ENCODE data around the gene TEAD1.
A peak's percentile ranks its signal among the peaks of the same experiment; 100 is the strongest.

Gene TEAD1

GRCh38 chr11:12792018-12792417 is 117.8 kb downstream of the TEAD1 start:
- peaks cover 55% of the 10 kb centered on the region for H3K4me1 ChIP-seq (ENCODE audit: insufficient read depth, low read length)
- H3K27me3 ChIP-seq (ENCODE audit: insufficient read depth, low read length), result no peaks in the 10 kb centered on the region
- H3K9ac ChIP-seq (ENCODE audit: low read depth, low read length), result no peak overlapping the region

GRCh38 chr11:12792590-12792989 is 118.4 kb downstream of the TEAD1 start:
- Histone ChIP-seq H3K4me1 (ENCODE audit: insufficient read depth, low read length) (peaks cover 49% of the 10 kb centered on the region), H3K27ac (ENCODE audit: low read depth, low read length) (no peak overlapping the region), H3K36me3 (ENCODE audit: insufficient read depth, low read length) (peaks cover 15% of the 10 kb centered on the region; the same call in 1 of the 2 replicates), H3K9ac (ENCODE audit: low read depth, low read length) (no peak overlapping the region), H3K27me3 (ENCODE audit: insufficient read depth, low read length) (no peaks in the 10 kb centered on the region), H3K4me3 (ENCODE audit: low read length) (no peak overlapping the region), H3K9me3 (ENCODE audit: insufficient read depth, low read depth, low read length) (no peaks in the 10 kb centered on the region)
- 100% methylated on average over 2 of the region's 2 CpGs for WGBS

More at GRCh38 chr11:12792018-12792417, 117.8 kb downstream of the TEAD1 start:
- no peak overlapping the region for H3K27ac ChIP-seq (ENCODE audit: low read depth, low read length)
- H3K4me3 ChIP-seq (ENCODE audit: low read length), result no peak overlapping the region
- H3K36me3 ChIP-seq (ENCODE audit: insufficient read depth, low read length), result peaks cover 15% of the 10 kb centered on the region; the same call in 1 of the 2 replicates
- no peaks in the 10 kb centered on the region for H3K9me3 ChIP-seq (ENCODE audit: insufficient read depth, low read depth, low read length)

- Histone ChIP-seq H3K4me1 (ENCODE audit: insufficient read depth, low read length) (peaks cover 52% of the 10 kb centered on the region), H3K4me3 (ENCODE audit: low read length) (no peak overlapping the region), H3K36me3 (ENCODE audit: insufficient read depth, low read length) (peaks cover 15% of the 10 kb centered on the region; the same call in 1 of the 2 replicates), H3K9ac (ENCODE audit: low read depth, low read length) (no peak overlapping the region), H3K9me3 (ENCODE audit: insufficient read depth, low read depth, low read length) (no peaks in the 10 kb centered on the region), H3K27me3 (ENCODE audit: insufficient read depth, low read length) (no peaks in the 10 kb centered on the region), H3K27ac (ENCODE audit: low read depth, low read length) (no peak overlapping the region)
- WGBS, result no CpG with 5 or more reads among the region's 2 CpGs
Observed at GRCh38 chr11:12793065-12793464, 118.8 kb downstream of the TEAD1 start.

- H3K9ac ChIP-seq (ENCODE audit: low read depth, low read length), result no peak overlapping the region
- no peak overlapping the region for H3K4me3 ChIP-seq (ENCODE audit: low read length)
- H3K9me3 ChIP-seq (ENCODE audit: insufficient read depth, low read depth, low read length), result no peaks in the 10 kb centered on the region
- H3K4me1 ChIP-seq (ENCODE audit: insufficient read depth, low read length), result peaks cover 55% of the 10 kb centered on the region
- no peaks in the 10 kb centered on the region for H3K27me3 ChIP-seq (ENCODE audit: insufficient read depth, low read length)
- H3K27ac ChIP-seq (ENCODE audit: low read depth, low read length), result no peak overlapping the region
- 89% methylated on average over 1 of the region's 2 CpGs for WGBS
- H3K36me3 ChIP-seq (ENCODE audit: insufficient read depth, low read length), result peaks cover 15% of the 10 kb centered on the region; the same call in 1 of the 2 replicates
Observed at GRCh38 chr11:12793506-12793905, 119.3 kb downstream of the TEAD1 start.

- peaks cover 55% of the 10 kb centered on the region for H3K4me1 ChIP-seq (ENCODE audit: insufficient read depth, low read length)
- H3K9ac ChIP-seq (ENCODE audit: low read depth, low read length), result no peak overlapping the region
- 84% methylated on average over 7 of the region's 7 CpGs for WGBS
- H3K9me3 ChIP-seq (ENCODE audit: insufficient read depth, low read depth, low read length), result no peaks in the 10 kb centered on the region
- no peak overlapping the region for H3K27ac ChIP-seq (ENCODE audit: low read depth, low read length)
- no peaks in the 10 kb centered on the region for H3K27me3 ChIP-seq (ENCODE audit: insufficient read depth, low read length)
- peaks cover 15% of the 10 kb centered on the region; the same call in 1 of the 2 replicates for H3K36me3 ChIP-seq (ENCODE audit: insufficient read depth, low read length)
- no peak overlapping the region for H3K4me3 ChIP-seq (ENCODE audit: low read length)
Observed at GRCh38 chr11:12794576-12795230, 120.5 kb downstream of the TEAD1 start.

- no peak overlapping the region for H3K9ac ChIP-seq (ENCODE audit: low read depth, low read length)
- no peak overlapping the region for H3K27ac ChIP-seq (ENCODE audit: low read depth, low read length)
- peaks cover 15% of the 10 kb centered on the region; the same call in 1 of the 2 replicates for H3K36me3 ChIP-seq (ENCODE audit: insufficient read depth, low read length)
- WGBS, result 91% methylated on average over 3 of the region's 3 CpGs
- H3K9me3 ChIP-seq (ENCODE audit: insufficient read depth, low read depth, low read length), result no peaks in the 10 kb centered on the region
- no peaks in the 10 kb centered on the region for H3K27me3 ChIP-seq (ENCODE audit: insufficient read depth, low read length)
- peaks cover 70% of the 10 kb centered on the region for H3K4me1 ChIP-seq (ENCODE audit: insufficient read depth, low read length)
- H3K4me3 ChIP-seq (ENCODE audit: low read length), result no peak overlapping the region
Observed at GRCh38 chr11:12797996-12798395, 123.8 kb downstream of the TEAD1 start.

DNA sequence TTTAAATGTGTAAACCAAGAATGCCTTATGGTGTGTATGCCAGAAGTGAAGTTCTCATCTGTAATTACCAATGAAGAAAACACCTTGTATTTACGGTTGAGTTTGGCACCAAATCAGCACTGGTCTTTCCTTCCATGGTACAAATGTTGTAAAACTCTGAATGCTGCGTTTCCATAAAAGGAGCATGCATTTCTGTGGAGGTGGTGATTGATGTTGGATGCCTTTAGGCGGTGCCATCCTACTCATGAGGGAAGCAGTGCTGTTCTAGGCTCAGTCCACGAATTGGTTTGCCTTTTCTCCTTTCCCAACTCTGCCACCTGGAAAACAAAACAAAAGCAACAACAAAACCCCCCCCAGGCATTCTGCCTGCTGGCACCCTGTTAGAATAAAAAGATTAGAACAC is 124.4 kb downstream of the TEAD1 start:
- H3K27ac ChIP-seq (ENCODE audit: low read depth, low read length), result no peak overlapping the region
- H3K27me3 ChIP-seq (ENCODE audit: insufficient read depth, low read length), result no peaks in the 10 kb centered on the region
- peaks cover 70% of the 10 kb centered on the region for H3K4me1 ChIP-seq (ENCODE audit: insufficient read depth, low read length)
- no peaks in the 10 kb centered on the region for H3K9me3 ChIP-seq (ENCODE audit: insufficient read depth, low read depth, low read length)
- peaks cover 13% of the 10 kb centered on the region; the same call in 1 of the 2 replicates for H3K36me3 ChIP-seq (ENCODE audit: insufficient read depth, low read length)
- no peak overlapping the region for H3K9ac ChIP-seq (ENCODE audit: low read depth, low read length)
- H3K4me3 ChIP-seq (ENCODE audit: low read length), result no peak overlapping the region
- 82% methylated on average over 4 of the region's 4 CpGs for WGBS

- Histone ChIP-seq H3K4me3 (ENCODE audit: low read length) (no peak overlapping the region), H3K9me3 (ENCODE audit: insufficient read depth, low read depth, low read length) (no peaks in the 10 kb centered on the region), H3K36me3 (ENCODE audit: insufficient read depth, low read length) (peaks cover 11% of the 10 kb centered on the region; the same call in 1 of the 2 replicates), H3K27me3 (ENCODE audit: insufficient read depth, low read length) (no peaks in the 10 kb centered on the region), H3K27ac (ENCODE audit: low read depth, low read length) (peak overlapping the region; percentile 37; the same call in 1 of the 2 replicates), H3K9ac (ENCODE audit: low read depth, low read length) (no peak overlapping the region), H3K4me1 (ENCODE audit: insufficient read depth, low read length) (peaks cover 72% of the 10 kb centered on the region)
- WGBS, result 92% methylated on average over 2 of the region's 4 CpGs
Observed at GRCh38 chr11:12799334-12799835, 125.2 kb downstream of the TEAD1 start.

DNA sequence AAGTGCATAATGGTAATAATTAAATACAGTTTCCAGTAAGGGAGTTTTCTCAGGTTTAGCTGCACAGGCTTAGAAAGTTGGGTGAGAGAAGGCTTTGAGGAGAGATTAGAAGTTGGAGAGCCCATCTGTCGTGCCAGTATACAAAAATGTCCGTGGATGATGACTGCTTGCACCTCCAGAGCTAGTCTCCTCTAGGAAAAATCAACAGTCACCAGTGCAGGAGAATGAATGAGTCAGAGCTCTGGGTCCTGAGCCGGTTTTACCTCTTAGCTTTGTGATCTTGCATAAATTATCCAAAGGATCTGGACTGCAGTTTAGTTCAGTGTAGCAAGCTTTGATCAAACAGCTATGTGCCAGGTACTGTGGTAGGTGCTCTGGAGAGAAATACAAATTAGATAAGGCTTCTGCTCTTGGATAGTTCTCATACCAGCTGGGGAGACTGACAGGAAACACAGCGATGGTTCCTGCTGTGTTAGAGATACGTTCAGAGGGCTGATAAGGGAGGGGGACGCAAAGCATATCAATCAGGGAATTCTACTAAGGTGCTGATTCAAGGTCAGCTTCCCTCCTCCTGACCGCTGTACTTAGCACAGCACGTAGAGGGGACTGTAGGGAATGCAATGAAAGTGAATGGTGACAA is 125.9 kb downstream of the TEAD1 start:
- peaks cover 71% of the 10 kb centered on the region for H3K4me1 ChIP-seq (ENCODE audit: insufficient read depth, low read length)
- H3K9me3 ChIP-seq (ENCODE audit: insufficient read depth, low read depth, low read length), result no peaks in the 10 kb centered on the region
- H3K9ac ChIP-seq (ENCODE audit: low read depth, low read length), result peak overlapping the region; percentile 4; the same call in 1 of the 2 replicates
- H3K27ac ChIP-seq (ENCODE audit: low read depth, low read length), result peak overlapping the region; percentile 37
- H3K4me3 ChIP-seq (ENCODE audit: low read length), result no peak overlapping the region
- no peaks in the 10 kb centered on the region for H3K27me3 ChIP-seq (ENCODE audit: insufficient read depth, low read length)
- 26% methylated on average over 8 of the region's 8 CpGs for WGBS
- peaks cover 7% of the 10 kb centered on the region; the same call in 1 of the 2 replicates for H3K36me3 ChIP-seq (ENCODE audit: insufficient read depth, low read length)

GRCh38 chr11:12800871-12801270 is 126.7 kb downstream of the TEAD1 start:
- peaks cover 71% of the 10 kb centered on the region for H3K4me1 ChIP-seq (ENCODE audit: insufficient read depth, low read length)
- 0 out of 2 replicates have a peak overlapping the region, but pooled peaks have one; percentile 31 for H3K27ac ChIP-seq (ENCODE audit: low read depth, low read length)
- 74% methylated on average over 2 of the region's 2 CpGs for WGBS
- no peak overlapping the region for H3K4me3 ChIP-seq (ENCODE audit: low read length)
- no peaks in the 10 kb centered on the region for H3K9me3 ChIP-seq (ENCODE audit: insufficient read depth, low read depth, low read length)
- no peaks in the 10 kb centered on the region for H3K27me3 ChIP-seq (ENCODE audit: insufficient read depth, low read length)
- peaks cover under 1% of the 10 kb centered on the region; the same call in 1 of the 2 replicates for H3K36me3 ChIP-seq (ENCODE audit: insufficient read depth, low read length)
- H3K9ac ChIP-seq (ENCODE audit: low read depth, low read length), result 0 out of 2 replicates have a peak overlapping the region, but pooled peaks have one; percentile 4

DNA sequence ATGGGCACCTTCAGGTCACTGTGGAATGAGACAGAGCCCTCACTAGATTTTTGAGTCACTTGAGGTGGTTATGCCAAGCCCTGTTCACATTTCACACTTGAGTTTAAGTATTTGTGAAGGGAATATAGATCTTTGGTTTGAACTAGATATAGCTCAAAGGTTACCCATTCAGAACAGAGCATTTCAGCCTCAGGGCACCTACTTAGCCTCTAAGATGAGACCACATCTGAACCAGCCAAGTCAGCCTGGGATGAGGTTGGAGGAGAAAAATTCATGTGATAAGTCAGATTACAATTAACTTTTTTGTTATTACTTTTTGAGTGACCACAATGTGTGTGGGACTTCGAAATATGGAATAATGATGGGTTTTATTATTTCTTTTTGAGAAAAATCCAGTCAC is 127.8 kb downstream of the TEAD1 start:
- peaks cover 5% of the 10 kb centered on the region; the same call in 1 of the 2 replicates for H3K36me3 ChIP-seq (ENCODE audit: insufficient read depth, low read length)
- H3K9ac ChIP-seq (ENCODE audit: low read depth, low read length), result no peak overlapping the region
- H3K4me1 ChIP-seq (ENCODE audit: insufficient read depth, low read length), result peaks cover 81% of the 10 kb centered on the region
- WGBS, result 100% methylated on average over 1 of the region's 1 CpG
- no peak overlapping the region for H3K4me3 ChIP-seq (ENCODE audit: low read length)
- H3K27ac ChIP-seq (ENCODE audit: low read depth, low read length), result peak overlapping the region; percentile 16; the same call in 1 of the 2 replicates
- H3K27me3 ChIP-seq (ENCODE audit: insufficient read depth, low read length), result no peaks in the 10 kb centered on the region
- H3K9me3 ChIP-seq (ENCODE audit: insufficient read depth, low read depth, low read length), result no peaks in the 10 kb centered on the region

All from HUES64 (cell line).